K562 (cell line): ENCODE data around the gene DUSP16. TPM values are rescaled to one million over a fixed set of nuclear protein-coding genes. Genes with fewer than 3 reads are reported as not detected.

Source experiments
- ATAC-seq: fragments of 200-7000 bp; cut with Tn5 transposase; 3 replicates; pipeline ENCODE4 v1.9.1; 2020; ENCODE audit warnings: moderate library complexity
- BruUV-seq: library from RNA; stranded (reverse); fragments of 400-500 nt; replicated peaks from 2 replicates; lab custom pipeline; 2021; lab: Mats Ljungman, UMichigan
- CTCF ChIA-PET: fragments of 300-600 bp; formaldehyde crosslinking; extraction: SDS; loops from one replicate; lab custom pipeline; 2021; ENCODE audit warnings: low intra/inter-chr PET ratio; lab: Yijun Ruan, JAX
- POLR2A ChIA-PET: fragments of 300-600, 350-650 bp; sonication (Branson Sonifier 250); formaldehyde crosslinking; extraction: SDS; loops from one replicate; lab custom pipeline; 2021; ENCODE audit warnings: antibody characterized with exemption, inconsistent platforms; lab: Yijun Ruan, JAX
- DNase-seq, 4 experiments: peaks; one replicate each; pipeline versions ENCODE4 v3.0.0 to v3.0.0-alpha.2; 2011 to 2018; ENCODE audit warnings: low spot score in 3 of 4, mixed read lengths in 3 of 4; ENCODE audit errors: extremely low read depth in 1 of 4
- FAIRE-seq: peaks from 2 replicates; lab custom pipeline; 2011; peaks lifted over from hg19 to GRCh38; lab: Jason Lieb, UNC
- H2AFZ ChIP-seq: 2 replicates; pipeline ENCODE4 v1.6.0; 2011; ENCODE audit warnings: low read depth, low read length, control low read depth, inconsistent platforms
- H3K27ac ChIP-seq: fragments of 200-600 bp; 3 replicates; pipeline ENCODE4 v1.8.0; 2011; ENCODE audit warnings: low read depth, mild to moderate bottlenecking, control low read depth, inconsistent platforms, low read length, moderate library complexity, mixed read lengths; ENCODE audit errors: extremely low read depth
- H3K27me3 ChIP-seq, 2 experiments: fragments of 300-600 bp in 1 of 2; 2 replicates in 1 of 2; 3 replicates in 1 of 2; pipeline versions ENCODE4 v1.6.0 to v1.8.0; 2011; ENCODE audit warnings: inconsistent platforms in 2 of 2, low read length in 2 of 2, mild to moderate bottlenecking in 1 of 2, mixed read lengths in 1 of 2, moderate library complexity in 1 of 2; ENCODE audit not compliant: control insufficient read depth in 2 of 2, insufficient read depth in 2 of 2
- H3K36me3 ChIP-seq: fragments of 300-600 bp; 3 replicates; pipeline ENCODE4 v1.8.0; 2011; ENCODE audit warnings: mild to moderate bottlenecking, low read length, inconsistent platforms; ENCODE audit not compliant: control insufficient read depth, insufficient read depth
- H3K4me1 ChIP-seq, 2 experiments: fragments of 200-600 bp in 1 of 2; replicated peaks in 1 of 2; 2 replicates in 1 of 2; 3 replicates in 1 of 2; pipeline versions ENCODE4 v1.5.1 to v1.8.0; 2011; ENCODE audit warnings: inconsistent platforms in 2 of 2, low read length in 2 of 2, mild to moderate bottlenecking in 1 of 2, mixed read lengths in 1 of 2, moderate library complexity in 1 of 2; ENCODE audit not compliant: control insufficient read depth in 2 of 2, insufficient read depth in 2 of 2
- H3K4me2 ChIP-seq: 2 replicates; pipeline ENCODE4 v1.6.1; 2011; ENCODE audit warnings: low read length, control low read depth, inconsistent platforms, mixed read lengths; ENCODE audit not compliant: insufficient read depth
- H3K4me3 ChIP-seq: fragments of 200-600 bp; sonication (generic), shearing (Covaris generic); 2 replicates; pipeline ENCODE4 v1.5.1; 2016; ENCODE audit warnings: control low read depth, inconsistent platforms
- H3K79me2 ChIP-seq: fragments of 200-600 bp; 3 replicates; pipeline ENCODE4 v1.8.0; 2011; ENCODE audit warnings: low read length, inconsistent platforms; ENCODE audit not compliant: control insufficient read depth, insufficient read depth
- H3K9ac ChIP-seq, 2 experiments: 2 replicates each; pipeline versions ENCODE4 v1.6.0 to v1.6.1; 2011; ENCODE audit warnings: low read depth in 2 of 2, low read length in 2 of 2, control low read depth in 1 of 2, inconsistent platforms in 1 of 2, mild to moderate bottlenecking in 1 of 2, mixed read lengths in 1 of 2; ENCODE audit not compliant: insufficient read depth in 1 of 2
- H3K9me1 ChIP-seq: one replicate; pipeline ENCODE4 v1.6.0; 2011; ENCODE audit warnings: inconsistent platforms, mild to moderate bottlenecking, low read length, moderate library complexity; ENCODE audit not compliant: control insufficient read depth, insufficient read depth
- H3K9me3 ChIP-seq: replicated peaks from 2 replicates; pipeline ENCODE4 v1.5.1; 2011; ENCODE audit warnings: low read depth, low read length, inconsistent platforms; ENCODE audit not compliant: control insufficient read depth, insufficient read depth
- H4K20me1 ChIP-seq: replicated peaks from 2 replicates; pipeline ENCODE4 v1.6.1; 2011; ENCODE audit warnings: low read length, inconsistent platforms, mixed read lengths; ENCODE audit not compliant: control insufficient read depth, insufficient read depth
- ERF ChIP-seq: fragments of 450-650 bp; formaldehyde crosslinking; IDR thresholded peaks from 2 replicates; pipeline ENCODE4 v1.4.0; 2020; ENCODE audit warnings: mild to moderate bottlenecking, mixed read lengths
- HDAC3 ChIP-seq: fragments of 450-650 bp; IDR thresholded peaks from 2 replicates; pipeline ENCODE4 v1.6.1; 2018; ENCODE audit warnings: borderline replicate concordance, mild to moderate bottlenecking, moderate library complexity; ENCODE audit not compliant: partially characterized antibody
- HIVEP1 ChIP-seq: fragments of 250-450 bp; sonication (Bioruptor Pico); IDR thresholded peaks from 2 replicates; pipeline ENCODE4 v1.4.0; 2020; ENCODE audit warnings: mild to moderate bottlenecking
- JUND ChIP-seq, 2 experiments: IDR thresholded peaks; 2 replicates in 1 of 2; 3 replicates in 1 of 2; pipeline ENCODE4 v1.6.1; 2011; ENCODE audit warnings: borderline replicate concordance in 2 of 2, low read depth in 2 of 2, low read length in 2 of 2, improper control_type of control experiment in 1 of 2, missing biosample characterization in 1 of 2, missing genetic modification characterization in 1 of 2, missing genetic modification reagents in 1 of 2
- KAT8 ChIP-seq: fragments of 450-650 bp; IDR thresholded peaks from 2 replicates; pipeline ENCODE4 v1.6.1; 2016; ENCODE audit warnings: low read depth, mild to moderate bottlenecking
- MBD1 ChIP-seq: fragments of 250-450 bp; sonication (Bioruptor Pico); IDR thresholded peaks from 2 replicates; pipeline ENCODE4 v1.8.0; 2022; ENCODE audit warnings: inconsistent platforms
- NCOR1 ChIP-seq: fragments of 450-650 bp; IDR thresholded peaks from 2 replicates; pipeline ENCODE4 v1.6.1; 2016; ENCODE audit warnings: mild to moderate bottlenecking, moderate library complexity
- PTTG1 ChIP-seq: fragments of 450-650 bp; IDR thresholded peaks from 2 replicates; pipeline ENCODE4 v1.6.1; 2016; ENCODE audit warnings: low read depth, mild to moderate bottlenecking, missing genetic modification characterization, missing compliant biosample characterization
- RBBP5 ChIP-seq: fragments of 200-600 bp; sonication (generic); IDR thresholded peaks from 2 replicates; pipeline ENCODE4 v1.6.1; 2012; ENCODE audit warnings: borderline replicate concordance, mild to moderate bottlenecking, low read length, control low read depth, inconsistent platforms; ENCODE audit not compliant: insufficient read depth, poor library complexity, severe bottlenecking
- RBM14 ChIP-seq: fragments of 200-400 bp; formaldehyde crosslinking; IDR thresholded peaks from 2 replicates; pipeline ENCODE4 v1.6.1; 2018; ENCODE audit warnings: low read depth, mild to moderate bottlenecking, low read length, moderate library complexity, borderline replicate concordance; ENCODE audit not compliant: insufficient read depth
- RBM25 ChIP-seq: fragments of 200-400 bp; formaldehyde crosslinking; IDR thresholded peaks from 2 replicates; pipeline ENCODE4 v1.6.1; 2018; ENCODE audit warnings: low read length, low read depth, moderate library complexity; ENCODE audit not compliant: severe bottlenecking
- SRF ChIP-seq, 2 experiments: fragments of 250-450, 450-650 bp in 1 of 2; sonication (Bioruptor Pico) in 1 of 2; sonication (generic) in 1 of 2; formaldehyde crosslinking; IDR thresholded peaks; 2 replicates each; pipeline versions ENCODE4 v1.5.0 to v1.5.1; 2020 to 2022; ENCODE audit warnings: mild to moderate bottlenecking in 1 of 2, missing genetic modification reagents in 1 of 2
- TCF3 ChIP-seq: sonication (generic); formaldehyde crosslinking; IDR thresholded peaks from 2 replicates; pipeline ENCODE4 v1.4.0; 2020; ENCODE audit warnings: mild to moderate bottlenecking, missing genetic modification reagents
- TCF7L2 ChIP-seq: fragments of 150-350 bp; IDR thresholded peaks from 2 replicates; pipeline ENCODE4 v1.6.1; 2016; ENCODE audit warnings: low read depth, mild to moderate bottlenecking, low read length, moderate library complexity
- ZEB2 ChIP-seq: fragments of 450-650 bp; IDR thresholded peaks from 2 replicates; pipeline ENCODE4 v1.6.1; 2016
- ZKSCAN1 ChIP-seq: fragments of 150-350 bp; IDR thresholded peaks from 2 replicates; pipeline ENCODE4 v1.6.1; 2016; ENCODE audit warnings: low read depth, low read length
- ZNF740 ChIP-seq, 3 experiments: fragments of 200-800 bp in 1 of 3; sonication (Bioruptor generic) in 1 of 3; sonication (generic) in 1 of 3; formaldehyde crosslinking in 1 of 3; IDR thresholded peaks; 2 replicates each; pipeline versions ENCODE4 v1.6.1 to v1.8.0; 2016 to 2022; ENCODE audit warnings: mild to moderate bottlenecking in 2 of 3, missing compliant biosample characterization in 2 of 3, missing genetic modification characterization in 2 of 3, missing genetic modification reagents in 1 of 3
- WGBS: fragments of 100-300 bp; shearing (Covaris generic); methylation state at CpG from one replicate; pipeline ENCODE4 v1.1.6; 2016; ENCODE audit warnings: low coverage, mixed read lengths; ENCODE audit not compliant: insufficient coverage; ENCODE audit errors: missing lambda C conversion rate; 5-methylcytosine and 5-hydroxymethylcytosine counted together
- in situ Hi-C: fragments of 300-500 bp; cut with MboI; formaldehyde crosslinking; loops from 4 replicates; pipeline ENCODE4 v1.15.0; 2018; ENCODE audit warnings: inconsistent platforms, mixed read lengths
- intact Hi-C: fragments of 100-400 bp; cut with micrococcal nuclease; formaldehyde crosslinking; loops from 2 replicates; pipeline ENCODE4 v1.14.2; 2022
- polyA plus RNA-seq, 8 experiments: library from polyadenylated mRNA; depleted of rRNA in 4 of 8; stranded (reverse) in 5 of 8; unstranded in 3 of 8; fragments of >200 nt; fragmentation: Nextera tagmentation in 2 of 8; fragmentation: Illumina TruSeq in 1 of 8; extraction: Ambion mirVana in 2 of 8; extraction: Trizol in 1 of 8; gene quantifications; 2 replicates each; pipeline versions ENCODE4 v1.2.1 to v1.2.3, GENCODE V29; 2011 to 2014; ENCODE audit warnings: inconsistent platforms in 1 of 8, missing spikeins in 1 of 8
- total RNA-seq, 7 experiments: library from RNA; depleted of rRNA in 6 of 7; stranded (reverse); fragments of >200 nt in 6 of 7; fragmentation: Illumina TruSeq in 2 of 7; extraction: Trizol in 2 of 7; gene quantifications; 2 replicates each; pipeline versions ENCODE4 v1.2.1 to v1.2.3, GENCODE V29; 2011 to 2021; ENCODE audit warnings: low replicate concordance in 1 of 7

Gene DUSP16
- total and polyA plus RNA-seq, 9 of the 15 experiments (the other 6 are each of a cell fraction or from before 2014, with no cell fraction given) = 0.70 to 12.3 (median 5.7) TPM

GRCh38 chr12:12611512-12612306 lies 49.0 kb upstream of the DUSP16 start, which contains the start of gene CREBL2:
CREBL2 (plus strand) TSS chr12:12611876; CDS start chr12:12612173, 297 bp downstream.
- peak; percentile 94 for FAIRE-seq
- H3K9me1 ChIP-seq = no peaks in the 10 kb centered on the region
- DNase-seq = peak; percentile 77 to 90 (median 80)
- no peaks in the 10 kb centered on the region for H4K20me1 ChIP-seq
- ChIA-PET CTCF (interaction anchor here (1.0 kb wide), 1 partner anchor 50 kb away, joined by 3 read pairs; no protein-coding TSS in a partner anchor), POLR2A (interaction anchor here (0.7 to 1.2 kb wide), 5 partner anchors 12 to 262 kb away, joined by 3 to 4 read pairs (median 3); partner anchors contain the start of genes BORCS5 and MANSC1)
- intact Hi-C loops (loop anchor here (5.0 kb wide), 2 partner anchors 49 to 91 kb away; partner anchors contain the start of gene DUSP16), in situ Hi-C loops (no loop called here)
- no peaks in the 10 kb centered on the region for H3K36me3 ChIP-seq
- no peaks in the 10 kb centered on the region for H3K9me3 ChIP-seq
- H3K4me1 ChIP-seq = peaks cover 0 to 11% of the 10 kb centered on the region in 2 experiments; a peak in 3 of 5 replicates
- 0% methylated on average over 15 of the region's 51 CpGs for WGBS
- H3K79me2 ChIP-seq = no peaks in the 10 kb centered on the region
- H3K4me2 ChIP-seq = peak within 1 kb of the TSS; percentile 76
- ATAC-seq = peak; percentile 92
- peak within 1 kb of the TSS; percentile 61 for H3K4me3 ChIP-seq
- H2AFZ ChIP-seq = peak within 1 kb of the TSS; percentile 66
- H3K9ac ChIP-seq = peak within 1 kb of the TSS; percentile 72 to 91
- TSS peak; percentile 72 for BruUV-seq
- H3K27me3 ChIP-seq = no peaks in the 10 kb centered on the region
- peak within 1 kb of the TSS; percentile 76 for H3K27ac ChIP-seq
- TF ChIP-seq RBBP5 (peak; percentile 60), ERF (CRISPR knock-in tag) (no peak), ZKSCAN1 (0 out of 2 replicates have a peak, but pooled peaks have one; percentile 42), HDAC3 (no peak), TCF3 (CRISPR knock-in tag) (peak; percentile 6; the same call in 1 of the 2 replicates), MBD1 (CRISPR knock-in tag) (no peak), JUND (IDR thresholded peaks at IDR 0.05; ENCODE audit: borderline replicate concordance, low read depth, low read length) (peak; percentile 39), JUND (tag; IDR thresholded peaks at IDR 0.05; ENCODE audit: borderline replicate concordance, low read depth, low read length) (peak; percentile 18; the same call in 1 of the 3 replicates), KAT8 (no peak), NCOR1 (peak; percentile 43; the same call in 1 of the 2 replicates), SRF (CRISPR knock-in tag; IDR thresholded peaks at IDR 0.05) (no peak; a peak in 1 of 4 replicates), RBM14 (no peak), ZNF740 (CRISPR knock-in tag; IDR thresholded peaks at IDR 0.05) (no peak), ZNF740 (tag; IDR thresholded peaks at IDR 0.05) (no peak), RBM25 (no peak), ZEB2 (no peak), PTTG1 (tag) (no peak), TCF7L2 (peak; percentile 74; the same call in 1 of the 2 replicates), HIVEP1 (CRISPR knock-in tag) (no peak)
